ENCODE results near the gene RASGRF2.

Gene RASGRF2

GRCh38 chr5:80933036-80933435 lies 27.1 kb upstream of the RASGRF2 start:
- DNase-seq (ENCODE audit: insufficient read length, low spot score) (no peak), FAIRE-seq (no peak)
- no peak for TF ChIP-seq CTCF (IDR thresholded peaks at IDR 0.05; ENCODE audit: insufficient read depth, missing control alignments)

DNA sequence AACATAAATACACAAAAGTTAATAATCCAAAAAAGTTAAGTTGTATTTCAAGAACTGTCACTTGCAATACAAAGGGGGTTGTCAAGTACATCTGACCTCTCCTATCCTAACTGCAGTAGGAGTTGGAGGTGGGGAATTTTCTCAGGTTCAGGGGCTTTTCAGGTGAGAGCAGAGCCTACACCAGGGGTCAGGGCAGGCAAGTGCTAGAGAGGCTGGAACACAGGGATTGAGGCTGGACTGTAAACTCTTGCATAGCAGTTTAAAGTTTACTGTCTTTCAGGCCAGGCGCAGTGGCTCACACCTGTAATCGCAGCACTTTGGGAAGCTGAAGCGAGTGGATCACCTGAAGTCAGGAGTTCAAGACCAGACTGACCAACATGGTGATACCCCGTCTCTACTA lies 25.4 kb upstream of the RASGRF2 start:
- no peak for FAIRE-seq
- no peak for TF ChIP-seq CTCF (IDR thresholded peaks at IDR 0.05; ENCODE audit: insufficient read depth, missing control alignments)
- no peak for DNase-seq (ENCODE audit: insufficient read length, low spot score)

DNA sequence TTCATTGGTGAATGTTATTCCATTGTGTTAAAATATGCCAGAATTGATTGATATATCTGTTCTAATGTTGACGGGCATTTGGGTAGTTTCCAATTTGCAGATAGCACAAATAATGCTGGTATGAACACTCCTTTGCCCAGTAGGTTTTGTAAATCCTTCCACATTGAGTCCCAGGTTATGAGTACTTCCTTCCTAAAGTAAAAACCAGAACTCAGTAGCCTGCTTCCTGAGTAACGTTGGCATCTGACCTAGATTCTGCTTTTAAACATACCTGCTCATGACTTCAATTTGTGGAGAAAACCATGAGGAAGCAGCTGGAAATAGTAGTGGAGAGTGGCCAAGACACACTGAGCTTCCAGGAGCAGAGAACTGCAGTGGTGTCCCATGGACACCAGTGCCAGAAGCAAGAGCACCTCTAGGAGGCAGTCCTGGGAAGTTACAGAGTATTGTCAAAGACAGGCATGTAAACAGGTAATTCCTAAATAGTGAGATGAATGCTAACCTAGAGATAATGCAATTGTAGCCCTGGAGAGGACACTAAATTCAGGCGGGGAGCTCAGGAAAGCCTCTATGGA lies 24.3 kb upstream of the RASGRF2 start:
- DNase-seq (ENCODE audit: insufficient read length, low spot score) (no peak), FAIRE-seq (no peak)
- TF ChIP-seq CTCF (IDR thresholded peaks at IDR 0.05; ENCODE audit: insufficient read depth, missing control alignments), result no peak

DNA sequence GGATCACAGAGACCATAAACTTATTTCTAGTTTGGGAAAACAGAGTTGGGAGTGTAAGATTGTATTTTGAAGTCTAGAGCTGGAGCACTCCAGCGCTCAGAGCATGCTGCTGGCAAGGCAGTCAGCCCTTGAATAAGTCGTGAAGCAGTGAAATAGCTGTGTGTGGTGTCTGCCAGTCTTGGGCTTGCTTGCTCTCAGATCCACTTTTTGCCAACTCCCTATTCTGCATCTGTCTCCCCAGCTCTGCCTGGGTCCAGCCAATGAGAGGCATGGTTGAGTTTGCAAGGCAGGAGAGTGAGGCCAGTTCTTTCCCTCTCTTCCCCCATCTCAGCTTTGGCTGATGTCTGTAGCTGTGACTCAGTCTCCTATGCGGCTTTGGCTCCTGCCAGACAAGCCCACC lies 23.3 kb upstream of the RASGRF2 start:
- DNase-seq (ENCODE audit: insufficient read length, low spot score) (no peak), FAIRE-seq (no peak)
- TF ChIP-seq CTCF (IDR thresholded peaks at IDR 0.05; ENCODE audit: insufficient read depth, missing control alignments), result no peak

GRCh38 chr5:80937584-80938356 lies 22.4 kb upstream of the RASGRF2 start:
- FAIRE-seq, result no peak
- no peak for DNase-seq (ENCODE audit: insufficient read length, low spot score)

GRCh38 chr5:80941496-80941895 lies 18.7 kb upstream of the RASGRF2 start:
- no peak for TF ChIP-seq CTCF (IDR thresholded peaks at IDR 0.05; ENCODE audit: insufficient read depth, missing control alignments)
- no peak for DNase-seq (ENCODE audit: insufficient read length, low spot score)
- no peak for FAIRE-seq

More at GRCh38 chr5:80937584-80938356, 22.4 kb upstream of the RASGRF2 start:
- no peak for TF ChIP-seq CTCF (IDR thresholded peaks at IDR 0.05; ENCODE audit: insufficient read depth, missing control alignments)

- no peak for FAIRE-seq
- no peak for TF ChIP-seq CTCF (IDR thresholded peaks at IDR 0.05; ENCODE audit: insufficient read depth, missing control alignments)
- no peak for DNase-seq (ENCODE audit: insufficient read length, low spot score)
These were observed 8.8 kb upstream of the RASGRF2 start for GRCh38 chr5:80951366-80951765.

Data from D721Med (cell line).